SK-N-SH (cell line): ENCODE measurements around the gene TCHP. TPM values are rescaled to one million over a fixed set of nuclear protein-coding genes. Genes with fewer than 3 reads are reported as not detected.

Source experiments
- CTCF ChIA-PET: fragments of 300-600, 350-600 bp; formaldehyde crosslinking; extraction: SDS; loops from one replicate; lab custom pipeline; 2021; lab: Yijun Ruan, JAX
- POLR2A ChIA-PET: fragments of 350-600 bp; sonication (Branson Sonifier 250); formaldehyde crosslinking; extraction: SDS; loops from one replicate; lab custom pipeline; 2020; ENCODE audit warnings: antibody characterized with exemption, inconsistent platforms; lab: Yijun Ruan, JAX
- DNase-seq: peaks from one replicate; pipeline ENCODE4 v3.0.0; 2012
- H2AFZ ChIP-seq: fragments of 200-600 bp; sonication (generic); 2 replicates; pipeline ENCODE4 v1.8.1; 2016; ENCODE audit warnings: antibody characterized with exemption, mild to moderate bottlenecking, low read depth
- H3F3A ChIP-seq: fragments of 200-600 bp; sonication (generic); replicated peaks from 2 replicates; pipeline ENCODE3; 2016; ENCODE audit warnings: antibody characterized with exemption, mild to moderate bottlenecking; ENCODE audit not compliant: insufficient read depth
- H3K27ac ChIP-seq, 2 experiments: fragments of 200-500 bp in 1 of 2; fragments of 200-600 bp in 1 of 2; sonication (Bioruptor generic) in 1 of 2; sonication (generic), shearing (Covaris generic) in 1 of 2; 2 replicates each; pipeline versions ENCODE4 v1.5.1 to v1.6.1; 2014 to 2016; ENCODE audit warnings: low read depth in 2 of 2, inconsistent platforms in 1 of 2, low read length in 1 of 2, mild to moderate bottlenecking in 1 of 2, mixed read lengths in 1 of 2
- H3K27me3 ChIP-seq: fragments of 200-600 bp; sonication (generic), shearing (Covaris generic); 2 replicates; pipeline ENCODE4 v1.6.1; 2016; ENCODE audit warnings: mixed run types; ENCODE audit not compliant: insufficient read depth
- H3K36me3 ChIP-seq, 2 experiments: fragments of 200-500 bp in 1 of 2; fragments of 200-600 bp in 1 of 2; sonication (Bioruptor generic) in 1 of 2; sonication (generic) in 1 of 2; replicated peaks in 1 of 2; 2 replicates each; pipeline versions ENCODE3 to v1.5.1; 2014 to 2016; ENCODE audit warnings: low read length in 1 of 2, mild to moderate bottlenecking in 1 of 2; ENCODE audit not compliant: insufficient read depth in 2 of 2, control insufficient read depth in 1 of 2
- H3K4me1 ChIP-seq, 2 experiments: fragments of 200-500 bp in 1 of 2; fragments of 200-600 bp in 1 of 2; sonication (Bioruptor generic) in 1 of 2; sonication (generic), shearing (Covaris generic) in 1 of 2; 2 replicates each; pipeline versions ENCODE4 v1.5.1 to v1.6.1; 2014 to 2016; ENCODE audit warnings: low read depth in 1 of 2, low read length in 1 of 2, mixed run types in 1 of 2; ENCODE audit not compliant: insufficient read depth in 2 of 2, control insufficient read depth in 1 of 2
- H3K4me2 ChIP-seq: fragments of 200-600 bp; sonication (generic), shearing (Covaris generic); 2 replicates; pipeline ENCODE4 v1.6.1; 2017; ENCODE audit warnings: mixed run types
- H3K4me3 ChIP-seq, 2 experiments: fragments of 200-500 bp in 1 of 2; fragments of 200-600 bp in 1 of 2; sonication (Bioruptor generic) in 1 of 2; sonication (generic), shearing (Covaris generic) in 1 of 2; 2 replicates each; pipeline versions ENCODE4 v1.5.1 to v1.8.1; 2014 to 2016; ENCODE audit warnings: low read depth in 2 of 2, inconsistent platforms in 1 of 2, low read length in 1 of 2, mild to moderate bottlenecking in 1 of 2, mixed read lengths in 1 of 2, moderate library complexity in 1 of 2
- H3K79me2 ChIP-seq: fragments of 200-600 bp; sonication (generic); 2 replicates; pipeline ENCODE4 v1.8.1; 2017; ENCODE audit warnings: mild to moderate bottlenecking; ENCODE audit not compliant: insufficient read depth
- H3K9ac ChIP-seq: fragments of 200-600 bp; sonication (generic); 2 replicates; pipeline ENCODE4 v1.6.1; 2017; ENCODE audit warnings: mixed run types
- H3K9me2 ChIP-seq: fragments of 200-600 bp; sonication (generic); 2 replicates; pipeline ENCODE4 v1.6.1; 2017; ENCODE audit warnings: mixed run types
- H3K9me3 ChIP-seq: fragments of 200-600 bp; sonication (generic); 2 replicates; pipeline ENCODE4 v1.6.1; 2017; ENCODE audit warnings: mixed run types, mild to moderate bottlenecking, moderate library complexity
- H4K20me1 ChIP-seq: fragments of 200-600 bp; sonication (generic); 2 replicates; pipeline ENCODE4 v1.6.1; 2017; ENCODE audit warnings: mild to moderate bottlenecking, mixed run types; ENCODE audit not compliant: insufficient read depth
- CTCF ChIP-seq: fragments of 200-600 bp; sonication (generic); IDR thresholded peaks from 2 replicates; pipeline ENCODE4 v1.6.1; 2017; ENCODE audit warnings: antibody characterized with exemption, mild to moderate bottlenecking, moderate library complexity
- EP300 ChIP-seq, 2 experiments: IDR thresholded peaks; 2 replicates each; pipeline versions ENCODE4 v1.4.0 to v1.6.1; 2012; ENCODE audit warnings: borderline replicate concordance in 1 of 2, low read depth in 1 of 2, low read length in 1 of 2
- EZH2phosphoT487 ChIP-seq: fragments of 200-600 bp; sonication (generic); IDR thresholded peaks from 2 replicates; pipeline ENCODE4 v1.6.1; 2017; ENCODE audit warnings: low read depth, mixed run types, mild to moderate bottlenecking, antibody characterized with exemption, moderate library complexity, borderline replicate concordance
- FOSL2 ChIP-seq: IDR thresholded peaks from 2 replicates; pipeline ENCODE4 v1.4.0; 2012; ENCODE audit warnings: low read depth, mild to moderate bottlenecking, moderate library complexity, borderline replicate concordance
- FOXJ3 ChIP-seq: sonication (generic); formaldehyde crosslinking; IDR thresholded peaks from 2 replicates; pipeline ENCODE4 v1.5.1; 2020; ENCODE audit warnings: mild to moderate bottlenecking, missing genetic modification reagents
- GATA2 ChIP-seq: sonication (generic); formaldehyde crosslinking; IDR thresholded peaks from 2 replicates; pipeline ENCODE4 v1.5.0; 2020; ENCODE audit warnings: mild to moderate bottlenecking, missing genetic modification reagents
- IRF3 ChIP-seq: fragments of 150-350 bp; IDR thresholded peaks from 2 replicates; pipeline ENCODE4 v1.6.1; 2016; ENCODE audit warnings: mild to moderate bottlenecking, low read depth, low read length
- JUND ChIP-seq: IDR thresholded peaks from 2 replicates; pipeline ENCODE4 v1.4.0; 2012
- MXI1 ChIP-seq: IDR thresholded peaks from 2 replicates; pipeline ENCODE4 v1.6.1; 2012; ENCODE audit warnings: mild to moderate bottlenecking, low read depth, low read length, improper control_type of control experiment
- NFIC ChIP-seq: IDR thresholded peaks from 2 replicates; pipeline ENCODE4 v1.4.0; 2012; ENCODE audit warnings: borderline replicate concordance
- RAD21 ChIP-seq: IDR thresholded peaks from 2 replicates; pipeline ENCODE4 v1.6.1; 2012; ENCODE audit warnings: mild to moderate bottlenecking, low read length
- RFX5 ChIP-seq: IDR thresholded peaks from 2 replicates; pipeline ENCODE4 v1.6.1; 2012; ENCODE audit warnings: mild to moderate bottlenecking, improper control_type of control experiment, low read length
- RXRA ChIP-seq: IDR thresholded peaks from 2 replicates; pipeline ENCODE4 v1.4.0; 2012; ENCODE audit warnings: low read depth, mild to moderate bottlenecking, borderline replicate concordance
- SMC3 ChIP-seq: IDR thresholded peaks from 2 replicates; pipeline ENCODE4 v1.6.1; 2012; ENCODE audit warnings: low read depth, low read length, improper control_type of control experiment
- YY1 ChIP-seq: IDR thresholded peaks from 2 replicates; pipeline ENCODE4 v1.4.0; 2012; ENCODE audit warnings: low read depth, mild to moderate bottlenecking
- WGBS: methylation state at CpG from one replicate; pipeline ENCODE4 v1.1.6; 2017; ENCODE audit warnings: low lambda C conversion rate; 5-methylcytosine and 5-hydroxymethylcytosine counted together
- polyA plus RNA-seq, 3 experiments: library from polyadenylated mRNA; depleted of rRNA; stranded (reverse); fragments of >200 nt; gene quantifications; 2 replicates each; pipeline ENCODE4 v1.2.3, GENCODE V29; 2012
- TF ChIP-seq, protein P1 (sequence below): fragments of 150-350 bp; IDR thresholded peaks from 2 replicates; pipeline ENCODE4 v1.6.1; 2017; ENCODE audit warnings: antibody characterized with exemption, low read length, low read depth, borderline replicate concordance

The TCHP gene
- polyA plus RNA-seq, 1 of the 3 experiments (the other 2 are of a cell fraction): 37.3 TPM

DNA sequence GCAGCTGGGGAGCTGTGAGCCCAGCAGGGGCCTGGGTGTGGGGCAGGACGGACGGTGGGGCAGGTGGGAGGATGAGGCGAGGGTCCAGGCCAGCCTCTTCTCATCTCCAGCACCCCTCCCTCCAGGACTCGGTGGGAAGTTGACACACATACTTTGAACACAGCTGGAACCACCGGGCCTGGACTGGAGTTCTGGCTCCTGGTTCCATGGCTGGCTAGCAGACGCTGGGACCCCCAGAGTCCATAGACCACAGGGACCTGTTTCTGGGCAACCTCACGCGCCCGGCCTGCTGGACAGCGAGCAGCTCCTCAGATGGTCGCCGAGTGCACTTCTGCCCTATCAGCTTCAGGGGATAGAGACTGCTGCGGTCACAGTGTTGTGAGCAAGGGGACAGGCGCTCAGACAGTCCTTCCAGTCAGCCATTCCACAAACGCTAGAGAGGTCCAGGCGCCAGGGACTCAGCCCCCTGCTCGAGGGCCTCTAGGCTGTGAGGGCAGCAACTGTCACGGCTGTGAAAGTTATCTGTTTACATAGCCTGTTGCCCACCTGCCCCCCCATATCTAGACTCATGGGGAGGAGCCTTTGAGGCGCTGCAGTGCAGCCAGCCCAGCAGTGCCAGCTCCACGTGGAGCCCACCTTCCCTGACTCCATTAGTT, 25.2 kb downstream of the TCHP start:
- no peak overlapping the region for H2AFZ ChIP-seq
- no peaks in the 10 kb centered on the region for H3K9me3 ChIP-seq
- no peaks in the 10 kb centered on the region for H3K27me3 ChIP-seq
- TF ChIP-seq EZH2phosphoT487: no peak
- no peak for TF ChIP-seq EP300 (IDR thresholded peaks at IDR 0.05; ENCODE audit: borderline replicate concordance in 1 of 2, low read depth in 1 of 2, low read length in 1 of 2)
- TF ChIP-seq GATA2 (CRISPR knock-in tag): no peak
- no peak for TF ChIP-seq RFX5
- no peak for TF ChIP-seq SMC3
- TF ChIP-seq FOSL2: no peak
- no peak for TF ChIP-seq YY1
- TF ChIP-seq CTCF: no peak
- TF ChIP-seq FOXJ3: no peak
- TF ChIP-seq, protein P1, sequence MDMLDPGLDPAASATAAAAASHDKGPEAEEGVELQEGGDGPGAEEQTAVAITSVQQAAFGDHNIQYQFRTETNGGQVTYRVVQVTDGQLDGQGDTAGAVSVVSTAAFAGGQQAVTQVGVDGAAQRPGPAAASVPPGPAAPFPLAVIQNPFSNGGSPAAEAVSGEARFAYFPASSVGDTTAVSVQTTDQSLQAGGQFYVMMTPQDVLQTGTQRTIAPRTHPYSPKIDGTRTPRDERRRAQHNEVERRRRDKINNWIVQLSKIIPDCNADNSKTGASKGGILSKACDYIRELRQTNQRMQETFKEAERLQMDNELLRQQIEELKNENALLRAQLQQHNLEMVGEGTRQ: no peak
- no peak for TF ChIP-seq RXRA
- no peak for TF ChIP-seq RAD21
- no peak for TF ChIP-seq NFIC
- TF ChIP-seq MXI1: no peak
- no peak for TF ChIP-seq IRF3
- no peak for TF ChIP-seq JUND
- H3K4me2 ChIP-seq: no peak overlapping the region
- H3K36me3 ChIP-seq: peaks cover 4% of the 10 kb centered on the region in 2 experiments
- no peak overlapping the region for H3K9ac ChIP-seq
- POLR2A ChIA-PET: interaction anchor here (0.6 kb wide), 1 partner anchor 15 kb away, joined by 4 read pairs; no protein-coding TSS in a partner anchor
- 72% methylated on average over 4 of the region's 20 CpGs for WGBS
- H3F3A ChIP-seq: no peaks in the 10 kb centered on the region
- H3K27ac ChIP-seq: no peak overlapping the region
- H3K9me2 ChIP-seq: no peaks in the 10 kb centered on the region
- no peaks in the 10 kb centered on the region for H3K4me1 ChIP-seq
- peak; percentile 45 for DNase-seq
- CTCF ChIA-PET: interaction anchor here (0.6 to 6.1 kb wide), 4 partner anchors 9 to 638 kb away, joined by 3 to 43 read pairs (median 4); no protein-coding TSS in a partner anchor
- no peaks in the 10 kb centered on the region for H3K79me2 ChIP-seq
- no peak overlapping the region for H3K4me3 ChIP-seq
- no peaks in the 10 kb centered on the region for H4K20me1 ChIP-seq
